Karpas-422 (cell line): ENCODE measurements around the gene CD58. TPM values are rescaled to one million over a fixed set of nuclear protein-coding genes. Genes with fewer than 3 reads are reported as not detected.

Source experiments
- DNase-seq: peaks from one replicate; pipeline ENCODE4 v3.0.0-alpha.2; 2015
- H2AFZ ChIP-seq: fragments of 200-600 bp; sonication (generic); 2 replicates; pipeline ENCODE4 v1.6.1; 2014; ENCODE audit warnings: antibody characterized with exemption, low read length, mixed read lengths
- H3K27ac ChIP-seq: fragments of 200-600 bp; sonication (generic); 2 replicates; pipeline ENCODE4 v1.5.1; 2014; ENCODE audit warnings: mild to moderate bottlenecking, low read length, moderate library complexity
- H3K27me3 ChIP-seq: fragments of 200-600 bp; sonication (generic); 2 replicates; pipeline ENCODE4 v1.6.1; 2014; ENCODE audit warnings: low read length, mixed read lengths
- H3K36me3 ChIP-seq: fragments of 200-600 bp; sonication (generic); 2 replicates; pipeline ENCODE4 v1.6.1; 2014; ENCODE audit warnings: low read length, mixed read lengths; ENCODE audit not compliant: insufficient read depth
- H3K4me1 ChIP-seq: fragments of 200-600 bp; sonication (generic); 2 replicates; pipeline ENCODE4 v1.6.1; 2014; ENCODE audit warnings: mild to moderate bottlenecking, low read length, mixed read lengths
- H3K4me2 ChIP-seq: fragments of 200-600 bp; sonication (generic); 2 replicates; pipeline ENCODE4 v1.6.1; 2014; ENCODE audit warnings: low read length, low read depth, mild to moderate bottlenecking; ENCODE audit not compliant: poor library complexity, severe bottlenecking
- H3K4me3 ChIP-seq: fragments of 200-600 bp; sonication (generic); 2 replicates; pipeline ENCODE4 v1.5.1; 2014; ENCODE audit warnings: mild to moderate bottlenecking, antibody characterized with exemption, low read length, mixed read lengths
- H3K79me2 ChIP-seq: fragments of 200-600 bp; sonication (generic); 2 replicates; pipeline ENCODE4 v1.6.1; 2014; ENCODE audit warnings: mild to moderate bottlenecking, low read length, mixed read lengths
- H3K9ac ChIP-seq: fragments of 200-600 bp; sonication (generic); 2 replicates; pipeline ENCODE4 v1.6.0; 2014; ENCODE audit warnings: low read length
- H3K9me2 ChIP-seq: fragments of 200-600 bp; sonication (generic), shearing (Covaris generic); replicated peaks from 2 replicates; pipeline ENCODE4 v1.6.0; 2014; ENCODE audit warnings: mild to moderate bottlenecking, low read length, moderate library complexity; ENCODE audit not compliant: insufficient read depth
- H3K9me3 ChIP-seq: fragments of 300-700, 200-600 bp; sonication (generic); 2 replicates; pipeline ENCODE4 v1.6.1; 2014; ENCODE audit warnings: low read length, mixed read lengths
- H4K20me1 ChIP-seq: fragments of 200-600 bp; sonication (generic); 2 replicates; pipeline ENCODE4 v1.6.1; 2014; ENCODE audit warnings: mild to moderate bottlenecking, antibody characterized with exemption, low read length, low read depth; ENCODE audit not compliant: insufficient read depth
- total RNA-seq: library from RNA; depleted of rRNA; stranded (reverse); fragments of >200 nt; shearing (Covaris generic); gene quantifications from 2 replicates; pipeline ENCODE4 v1.2.3, GENCODE V29; 2014; ENCODE audit warnings: low replicate concordance

CD58 gene
- total RNA-seq, 1 experiment from 2014 or later: 1.2 TPM

GRCh38 chr1:116578581-116578980, 7.8 kb upstream of the CD58 start:
- H3K9me3 ChIP-seq: no peaks in the 10 kb centered on the region
- H3K79me2 ChIP-seq: no peaks in the 10 kb centered on the region
- H3K9me2 ChIP-seq: no peaks in the 10 kb centered on the region
- H3K4me1 ChIP-seq: peaks cover 4% of the 10 kb centered on the region; the same call in 1 of the 2 replicates
- H3K27ac ChIP-seq: no peak overlapping the region
- H3K9ac ChIP-seq: no peak overlapping the region
- H3K27me3 ChIP-seq: no peaks in the 10 kb centered on the region
- no peaks in the 10 kb centered on the region for H3K36me3 ChIP-seq
- H3K4me3 ChIP-seq: no peak overlapping the region
- H2AFZ ChIP-seq: no peak overlapping the region
- H4K20me1 ChIP-seq: no peaks in the 10 kb centered on the region
- DNase-seq: no peak
- H3K4me2 ChIP-seq: no peak overlapping the region

- Histone ChIP-seq H3K9me2 (no peaks in the 10 kb centered on the region), H3K36me3 (no peaks in the 10 kb centered on the region), H4K20me1 (no peaks in the 10 kb centered on the region), H3K4me3 (no peak overlapping the region), H3K27ac (no peak overlapping the region), H3K79me2 (no peaks in the 10 kb centered on the region), H2AFZ (no peak overlapping the region), H3K4me1 (peaks cover 6% of the 10 kb centered on the region; the same call in 1 of the 2 replicates), H3K27me3 (no peaks in the 10 kb centered on the region), H3K9me3 (no peaks in the 10 kb centered on the region), H3K4me2 (no peak overlapping the region), H3K9ac (no peak overlapping the region)
- DNase-seq: no peak
Observed at GRCh38 chr1:116577759-116578314, 7.0 kb upstream of the CD58 start.

- no peaks in the 10 kb centered on the region for H3K9me2 ChIP-seq
- peaks cover 20% of the 10 kb centered on the region for H3K4me1 ChIP-seq
- H2AFZ ChIP-seq: no peak overlapping the region
- H3K79me2 ChIP-seq: no peaks in the 10 kb centered on the region
- no peaks in the 10 kb centered on the region for H3K27me3 ChIP-seq
- H3K9me3 ChIP-seq: no peaks in the 10 kb centered on the region
- no peak overlapping the region for H3K27ac ChIP-seq
- no peaks in the 10 kb centered on the region for H3K36me3 ChIP-seq
- H4K20me1 ChIP-seq: no peaks in the 10 kb centered on the region
- no peak overlapping the region for H3K4me3 ChIP-seq
- peak; percentile 87 for DNase-seq
- H3K4me2 ChIP-seq: no peak overlapping the region
- H3K9ac ChIP-seq: no peak overlapping the region
Observed at GRCh38 chr1:116574581-116575291, 3.9 kb upstream of the CD58 start.

GRCh38 chr1:116573431-116574095, 2.7 kb upstream of the CD58 start:
- H2AFZ ChIP-seq: no peak overlapping the region
- no peaks in the 10 kb centered on the region for H3K27me3 ChIP-seq
- no peak overlapping the region for H3K9ac ChIP-seq
- H3K36me3 ChIP-seq: no peaks in the 10 kb centered on the region
- peaks cover 21% of the 10 kb centered on the region for H3K4me1 ChIP-seq
- H3K27ac ChIP-seq: no peak overlapping the region
- H3K9me2 ChIP-seq: no peaks in the 10 kb centered on the region
- no peak for DNase-seq
- no peak overlapping the region for H3K4me3 ChIP-seq
- H4K20me1 ChIP-seq: no peaks in the 10 kb centered on the region
- no peak overlapping the region for H3K4me2 ChIP-seq
- H3K9me3 ChIP-seq: no peaks in the 10 kb centered on the region
- no peaks in the 10 kb centered on the region for H3K79me2 ChIP-seq

GRCh38 chr1:116572771-116573430, 2.1 kb upstream of the CD58 start:
- H4K20me1 ChIP-seq: no peaks in the 10 kb centered on the region
- H2AFZ ChIP-seq: no peak overlapping the region
- no peak overlapping the region for H3K27ac ChIP-seq
- H3K4me3 ChIP-seq: no peak overlapping the region
- peaks cover 21% of the 10 kb centered on the region for H3K4me1 ChIP-seq
- H3K36me3 ChIP-seq: no peaks in the 10 kb centered on the region
- H3K27me3 ChIP-seq: no peaks in the 10 kb centered on the region
- DNase-seq: no peak
- H3K9ac ChIP-seq: no peak overlapping the region
- H3K9me3 ChIP-seq: no peaks in the 10 kb centered on the region
- no peaks in the 10 kb centered on the region for H3K9me2 ChIP-seq
- H3K79me2 ChIP-seq: no peaks in the 10 kb centered on the region
- H3K4me2 ChIP-seq: no peak overlapping the region

GRCh38 chr1:116572099-116572498, 1.3 kb upstream of the CD58 start:
- Histone ChIP-seq H2AFZ (no peak overlapping the region), H3K27ac (no peak overlapping the region), H3K4me2 (no peak overlapping the region), H3K4me3 (no peak overlapping the region), H3K9me3 (no peaks in the 10 kb centered on the region), H3K4me1 (peaks cover 21% of the 10 kb centered on the region), H3K9me2 (no peaks in the 10 kb centered on the region), H3K36me3 (no peaks in the 10 kb centered on the region), H4K20me1 (no peaks in the 10 kb centered on the region), H3K79me2 (no peaks in the 10 kb centered on the region), H3K27me3 (no peaks in the 10 kb centered on the region), H3K9ac (no peak overlapping the region)
- DNase-seq: no peak

- Histone ChIP-seq H3K9ac (peak overlapping the region; percentile 77), H3K27me3 (no peaks in the 10 kb centered on the region), H3K79me2 (no peaks in the 10 kb centered on the region), H4K20me1 (no peaks in the 10 kb centered on the region), H3K9me3 (no peaks in the 10 kb centered on the region), H3K4me2 (peak overlapping the region; percentile 94), H2AFZ (peak overlapping the region; percentile 97), H3K4me3 (peak overlapping the region; percentile 89; the same call in 1 of the 2 replicates), H3K9me2 (no peaks in the 10 kb centered on the region), H3K36me3 (no peaks in the 10 kb centered on the region), H3K4me1 (peaks cover 23% of the 10 kb centered on the region), H3K27ac (no peak overlapping the region)
- no peak for DNase-seq
Observed at GRCh38 chr1:116571215-116571919, 541 bp upstream of the CD58 start.
